CD4-positive, CD25-positive, alpha-beta regulatory T cell (primary cell): ENCODE data around the gene ADH1C. TPM values are rescaled to one million over a fixed set of nuclear protein-coding genes. Genes with fewer than 3 reads are reported as not detected.
A peak's percentile ranks its signal among the peaks of the same experiment; 100 is the strongest.
"Not testable (repeated sequence)": the region's sequence is repeated elsewhere in the genome, so short reads cannot be mapped to it uniquely, and the experiment has no call there.

Source experiments
- ATAC-seq, 2 donors: fragments of 150-1000 bp; cut with Tn5 transposase; one replicate each; pipeline ENCODE4 v1.10.0; 2021; ENCODE audit warnings: low read depth in 2 of 2, moderate number of reproducible peaks in 2 of 2, moderate library complexity in 1 of 2
- DNase-seq, 3 donors: peaks; one replicate each; pipeline versions ENCODE4 v3.0.0 to v3.0.0-alpha.2; 2012 to 2022; ENCODE audit warnings: mixed read lengths in 1 of 3
- H3K27ac ChIP-seq: one replicate; pipeline ENCODE4 v1.7.0; 2013; ENCODE audit warnings: mild to moderate bottlenecking, low read length; ENCODE audit not compliant: insufficient read depth, poor library complexity, severe bottlenecking
- H3K27me3 ChIP-seq: one replicate; pipeline ENCODE4 v1.7.0; 2013; ENCODE audit warnings: low read length; ENCODE audit not compliant: control insufficient read depth, insufficient read depth
- H3K36me3 ChIP-seq: one replicate; pipeline ENCODE4 v1.7.0; 2013; ENCODE audit warnings: mild to moderate bottlenecking, low read length, moderate library complexity; ENCODE audit not compliant: control insufficient read depth, insufficient read depth
- H3K4me1 ChIP-seq: 2 replicates; pipeline ENCODE4 v1.7.0; 2013; ENCODE audit warnings: mild to moderate bottlenecking, low read length; ENCODE audit not compliant: insufficient read depth, control insufficient read depth, poor library complexity, severe bottlenecking
- H3K4me3 ChIP-seq: one replicate; pipeline ENCODE4 v1.7.0; 2013; ENCODE audit warnings: low read depth, mild to moderate bottlenecking, low read length, moderate library complexity
- H3K9me3 ChIP-seq, 2 experiments: 1 replicate in 1 of 2; 2 replicates in 1 of 2; pipeline ENCODE4 v1.7.0; 2013; ENCODE audit warnings: low read length in 2 of 2, mild to moderate bottlenecking in 1 of 2, moderate library complexity in 1 of 2; ENCODE audit not compliant: control insufficient read depth in 2 of 2
- H3K27ac Mint-ChIP-seq, 3 donors: one replicate each; pipeline ENCODE4 v1.8.0; 2020 to 2022; ENCODE audit warnings: mild to moderate bottlenecking in 3 of 3, mixed read lengths in 3 of 3, moderate library complexity in 2 of 3
- H3K27me3 Mint-ChIP-seq: one replicate; pipeline ENCODE4 v1.8.0; 2022; ENCODE audit warnings: mild to moderate bottlenecking, mixed read lengths
- H3K36me3 Mint-ChIP-seq: one replicate; pipeline ENCODE4 v1.8.0; 2020; ENCODE audit warnings: mixed read lengths
- H3K4me1 Mint-ChIP-seq, 4 donors: one replicate each; pipeline ENCODE4 v1.8.0; 2020 to 2022; ENCODE audit warnings: mixed read lengths in 4 of 4, mild to moderate bottlenecking in 1 of 4
- H3K4me3 Mint-ChIP-seq, 4 donors: one replicate each; pipeline ENCODE4 v1.8.0; 2020 to 2022; ENCODE audit warnings: mild to moderate bottlenecking in 4 of 4, mixed read lengths in 4 of 4, moderate library complexity in 3 of 4
- H3K9me3 Mint-ChIP-seq, 7 donors: one replicate each; pipeline ENCODE4 v1.8.0; 2020 to 2022; ENCODE audit warnings: mixed read lengths in 7 of 7, mild to moderate bottlenecking in 3 of 7, moderate library complexity in 2 of 7
- polyA plus RNA-seq, 4 donors: library from polyadenylated mRNA; unstranded; fragments of 300-500 nt; fragmentation: Illumina TruSeq; gene quantifications; one replicate each; pipeline ENCODE4 v1.2.3, GENCODE V29; 2021
- total RNA-seq: library from RNA; stranded (reverse); gene quantifications from one replicate; pipeline ENCODE4 v1.2.3, GENCODE V29; 2022

Gene ADH1C
- total and polyA plus RNA-seq, 5 donors from 2014 or later: not detected

DNA sequence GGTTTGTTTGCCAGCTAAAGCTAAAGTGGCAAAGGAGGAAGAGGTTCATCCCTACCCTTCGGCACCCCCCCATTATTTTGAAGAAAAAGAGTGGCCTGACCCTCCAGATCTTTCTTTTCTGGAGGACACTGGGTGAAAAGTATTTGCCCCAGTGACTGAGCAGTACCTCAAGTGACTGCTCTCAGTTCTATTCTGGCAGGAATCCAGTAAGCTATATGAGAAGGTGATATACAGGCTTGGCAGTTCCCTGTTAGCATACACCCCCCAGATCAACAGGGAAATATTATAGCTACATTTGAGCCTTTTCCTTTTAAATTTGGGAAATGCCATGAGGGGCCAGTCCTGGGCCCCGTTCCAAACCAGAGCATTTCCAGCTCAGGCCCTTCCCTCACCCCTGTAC, 15.3 kb upstream of the ADH1C start:
- not testable (repeated sequence) for H3K27ac Mint-ChIP-seq, DNase-seq, H3K9me3 Mint-ChIP-seq, H3K4me3 Mint-ChIP-seq, H3K9me3 ChIP-seq, H3K4me3 ChIP-seq, H3K27ac ChIP-seq, H3K36me3 ChIP-seq, H3K4me1 ChIP-seq, ATAC-seq, H3K4me1 Mint-ChIP-seq, H3K36me3 Mint-ChIP-seq, H3K27me3 ChIP-seq
- peaks cover 10% of the 10 kb centered on the region for H3K27me3 Mint-ChIP-seq

DNA sequence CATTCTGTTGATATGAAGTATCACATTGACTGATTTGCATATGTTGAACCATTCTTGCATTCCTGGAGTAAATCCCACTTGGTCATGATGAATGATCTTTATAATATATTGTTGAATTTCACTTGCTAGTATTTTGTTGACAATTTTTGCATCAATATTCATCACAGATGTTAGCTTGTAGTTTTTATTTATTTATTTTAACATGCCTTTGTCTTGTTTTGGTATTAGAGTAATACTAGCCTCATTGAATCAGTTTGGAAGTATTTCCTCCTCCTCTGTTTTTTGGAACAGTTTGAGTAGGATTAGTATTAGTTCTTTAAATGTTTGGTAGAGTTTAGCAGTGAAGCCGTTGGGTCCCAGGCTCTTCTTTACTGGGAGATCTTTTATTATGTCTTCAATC, 13.9 kb upstream of the ADH1C start:
- no peak for ATAC-seq
- Histone ChIP-seq H3K36me3 (no peaks in the 10 kb centered on the region), H3K27ac (no peak overlapping the region), H3K4me1 (no peaks in the 10 kb centered on the region), H3K27me3 (no peaks in the 10 kb centered on the region), H3K9me3 (no peaks in the 10 kb centered on the region), H3K4me3 (no peak overlapping the region)
- no peak for DNase-seq
- Mint-ChIP-seq H3K9me3 (peaks cover 0 to 4% (median 2%) of the 10 kb centered on the region in 7 donors), H3K36me3 (no peaks in the 10 kb centered on the region), H3K27me3 (peaks cover 10% of the 10 kb centered on the region), H3K4me3 (peak overlapping the region in 1 of 4 donors; percentile 17), H3K27ac (no peak overlapping the region), H3K4me1 (peaks cover 0 to 2% (median 0%) of the 10 kb centered on the region in 4 donors)

DNA sequence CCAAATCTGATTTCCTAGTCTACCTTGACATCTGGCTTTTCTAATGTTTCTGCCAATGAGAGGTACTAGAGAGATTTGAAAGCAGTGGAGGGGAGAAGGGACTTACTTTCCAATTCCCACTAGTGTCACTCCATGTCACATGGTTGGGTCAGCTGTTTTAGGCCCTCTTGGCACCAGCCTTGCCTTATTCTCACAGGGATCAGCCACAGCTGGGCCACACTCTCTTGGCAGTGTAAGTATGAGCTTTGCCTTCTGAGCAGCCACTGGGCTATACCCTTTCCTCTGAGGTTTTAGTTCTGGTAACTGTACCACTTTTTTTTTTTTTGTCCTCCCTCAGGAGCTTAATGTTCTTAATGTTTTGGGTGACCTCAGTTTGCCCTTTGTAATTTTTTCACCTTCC, 10.2 kb upstream of the ADH1C start:
- H3K27ac Mint-ChIP-seq: no peak overlapping the region
- H3K27me3 Mint-ChIP-seq: peaks cover 10% of the 10 kb centered on the region
- H3K36me3 ChIP-seq: no peaks in the 10 kb centered on the region
- no peak overlapping the region for H3K27ac ChIP-seq
- no peaks in the 10 kb centered on the region for H3K36me3 Mint-ChIP-seq
- H3K27me3 ChIP-seq: no peaks in the 10 kb centered on the region
- ATAC-seq (no peak), DNase-seq (no peak)
- peaks cover 0 to 2% (median 0%) of the 10 kb centered on the region in 4 donors for H3K4me1 Mint-ChIP-seq
- no peak overlapping the region for H3K4me3 ChIP-seq
- peaks cover 0 to 4% (median 2%) of the 10 kb centered on the region in 7 donors for H3K9me3 Mint-ChIP-seq
- H3K9me3 ChIP-seq: no peaks in the 10 kb centered on the region
- H3K4me3 Mint-ChIP-seq: no peak overlapping the region
- no peaks in the 10 kb centered on the region for H3K4me1 ChIP-seq

DNA sequence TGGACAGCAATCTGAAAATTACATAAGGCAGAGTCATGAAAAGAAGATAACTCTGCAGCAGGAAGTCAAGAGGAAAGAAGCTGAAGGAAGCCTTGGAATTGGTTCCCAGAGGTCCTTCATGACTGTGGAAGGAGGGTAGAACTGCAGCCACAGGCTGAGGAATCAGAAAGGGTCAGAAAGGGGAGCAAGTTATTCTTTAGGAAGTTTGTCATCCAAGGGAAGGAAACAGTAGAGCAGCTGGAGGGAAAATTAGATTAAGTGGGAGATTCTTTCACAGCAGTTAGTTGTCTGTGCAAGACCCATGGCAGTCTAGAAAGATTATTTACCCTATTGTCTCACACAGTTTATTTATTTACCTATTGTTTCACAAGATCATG, 9.3 kb upstream of the ADH1C start:
- peaks cover 0 to 2% (median 0%) of the 10 kb centered on the region in 4 donors for H3K4me1 Mint-ChIP-seq
- DNase-seq (no peak), ATAC-seq (no peak)
- Histone ChIP-seq H3K27ac (no peak overlapping the region), H3K4me3 (no peak overlapping the region), H3K9me3 (no peaks in the 10 kb centered on the region), H3K4me1 (no peaks in the 10 kb centered on the region), H3K36me3 (no peaks in the 10 kb centered on the region), H3K27me3 (no peaks in the 10 kb centered on the region)
- H3K9me3 Mint-ChIP-seq: peaks cover 0 to 5% (median 2%) of the 10 kb centered on the region in 7 donors
- no peak overlapping the region for H3K4me3 Mint-ChIP-seq
- H3K36me3 Mint-ChIP-seq: no peaks in the 10 kb centered on the region
- H3K27ac Mint-ChIP-seq: no peak overlapping the region
- H3K27me3 Mint-ChIP-seq: peaks cover 10% of the 10 kb centered on the region

DNA sequence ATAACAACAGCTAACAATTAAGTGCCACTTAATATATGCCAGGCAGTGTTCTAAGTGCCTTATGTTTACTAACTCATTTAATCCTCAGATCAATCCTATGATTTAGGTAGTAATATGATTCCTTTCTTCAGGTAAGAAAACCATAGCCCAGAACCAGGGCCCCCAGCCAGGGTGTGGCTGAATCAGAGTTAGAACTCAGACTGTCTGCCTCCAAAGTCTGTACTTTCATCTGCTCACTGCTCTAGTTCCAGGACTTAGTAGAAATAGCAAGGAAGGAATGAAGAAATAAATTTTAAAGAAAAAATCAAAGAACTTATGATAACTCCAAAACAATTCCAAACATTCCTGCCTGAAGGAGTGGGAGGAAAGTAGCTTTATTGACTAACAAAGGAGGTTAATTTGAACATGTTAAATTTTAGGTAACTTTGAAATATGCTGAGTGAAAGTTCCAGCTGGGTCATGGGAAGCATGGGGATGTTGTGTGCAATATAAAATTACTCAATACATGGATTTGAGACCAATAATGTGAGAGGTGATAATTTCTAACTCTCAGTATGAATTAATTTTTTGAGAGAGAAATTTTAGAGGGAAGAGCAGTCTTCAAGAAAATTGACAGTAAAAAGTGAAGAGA, 8.8 kb upstream of the ADH1C start:
- H3K27ac ChIP-seq: no peak overlapping the region
- ATAC-seq (no peak), DNase-seq (no peak)
- peaks cover 9% of the 10 kb centered on the region for H3K27me3 Mint-ChIP-seq
- H3K4me1 ChIP-seq: no peaks in the 10 kb centered on the region
- H3K36me3 ChIP-seq: no peaks in the 10 kb centered on the region
- H3K4me3 Mint-ChIP-seq: no peak overlapping the region
- no peaks in the 10 kb centered on the region for H3K27me3 ChIP-seq
- H3K9me3 ChIP-seq: no peaks in the 10 kb centered on the region
- no peaks in the 10 kb centered on the region for H3K36me3 Mint-ChIP-seq
- H3K4me3 ChIP-seq: no peak overlapping the region
- peaks cover 0 to 5% (median 2%) of the 10 kb centered on the region in 7 donors for H3K9me3 Mint-ChIP-seq
- no peak overlapping the region for H3K27ac Mint-ChIP-seq
- peaks cover 0 to 2% (median 0%) of the 10 kb centered on the region in 4 donors for H3K4me1 Mint-ChIP-seq

DNA sequence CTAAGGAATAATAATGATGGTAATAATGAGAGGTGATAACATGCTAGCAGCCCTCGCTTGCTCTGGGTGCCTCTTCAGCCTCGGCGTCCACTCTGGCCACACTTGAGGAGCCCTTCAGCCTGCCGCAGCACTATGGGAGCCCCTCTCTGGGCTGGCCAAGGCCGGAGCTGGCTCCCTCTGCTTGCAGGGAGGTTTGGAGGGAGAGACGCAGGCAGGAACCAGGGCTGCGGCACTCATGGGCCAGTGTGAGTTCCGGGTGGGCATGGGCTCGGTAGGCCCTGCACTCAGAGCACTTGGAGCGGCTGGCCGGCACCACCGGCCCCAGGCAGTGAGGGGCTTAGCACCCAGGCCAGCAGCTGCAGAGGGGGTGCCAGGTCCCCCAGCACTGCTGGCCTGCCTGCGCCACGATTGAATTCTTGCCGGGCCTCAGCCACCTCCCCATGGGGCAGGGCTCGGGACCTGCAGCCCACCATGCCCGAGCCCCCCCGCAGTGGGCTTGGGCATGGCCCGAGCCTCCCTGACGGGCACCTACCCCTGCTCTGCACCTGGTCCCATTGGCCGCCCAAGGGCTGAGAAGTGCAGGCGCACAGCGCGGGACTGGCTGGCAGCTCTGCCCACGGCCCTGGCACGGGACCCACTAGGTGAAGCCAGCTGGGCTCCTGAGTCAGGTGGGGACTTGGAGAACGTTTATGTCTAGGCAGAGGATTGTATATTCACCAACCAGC, 7.1 kb upstream of the ADH1C start:
- peaks cover 0 to 5% (median 4%) of the 10 kb centered on the region in 7 donors for H3K9me3 Mint-ChIP-seq
- DNase-seq: no peak
- Histone ChIP-seq H3K27ac (no peak overlapping the region), H3K36me3 (no peaks in the 10 kb centered on the region), H3K4me3 (no peak overlapping the region), H3K27me3 (no peaks in the 10 kb centered on the region), H3K9me3 (no peaks in the 10 kb centered on the region), H3K4me1 (no peaks in the 10 kb centered on the region)
- H3K27ac Mint-ChIP-seq: no peak overlapping the region
- peaks cover 0 to 2% (median 0%) of the 10 kb centered on the region in 4 donors for H3K4me1 Mint-ChIP-seq
- H3K4me3 Mint-ChIP-seq: no peak overlapping the region
- no peaks in the 10 kb centered on the region for H3K36me3 Mint-ChIP-seq
- no peak for ATAC-seq
- no peaks in the 10 kb centered on the region for H3K27me3 Mint-ChIP-seq

DNA sequence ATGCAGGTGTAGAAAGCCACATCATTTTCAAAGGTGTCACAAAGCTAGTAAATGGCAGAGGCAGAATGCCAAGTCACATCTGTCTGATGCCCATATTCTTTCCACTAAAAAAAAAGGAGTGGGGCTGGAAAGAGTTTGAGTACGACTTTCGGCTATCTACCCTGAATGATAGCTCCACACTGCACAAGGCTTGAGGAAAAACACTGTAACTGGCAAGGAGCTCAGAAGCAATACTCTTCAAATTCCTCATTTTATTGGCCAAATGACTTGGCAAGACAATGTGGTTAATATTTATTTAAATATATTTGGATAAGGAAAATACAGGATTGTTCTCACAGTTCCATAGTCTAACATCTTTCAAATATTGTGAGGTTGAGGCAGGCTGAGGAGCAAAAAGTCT, 5.4 kb upstream of the ADH1C start:
- no peaks in the 10 kb centered on the region for H3K27me3 ChIP-seq
- H3K4me1 ChIP-seq: no peaks in the 10 kb centered on the region
- no peak for DNase-seq
- Mint-ChIP-seq H3K4me3 (no peak overlapping the region), H3K9me3 (peaks cover 0 to 7% (median 4%) of the 10 kb centered on the region in 7 donors), H3K4me1 (peaks cover 0 to 2% (median 0%) of the 10 kb centered on the region in 4 donors), H3K27ac (no peak overlapping the region), H3K27me3 (peaks cover 6% of the 10 kb centered on the region), H3K36me3 (no peaks in the 10 kb centered on the region)
- H3K27ac ChIP-seq: no peak overlapping the region
- H3K36me3 ChIP-seq: no peaks in the 10 kb centered on the region
- no peaks in the 10 kb centered on the region for H3K9me3 ChIP-seq
- ATAC-seq: no peak
- no peak overlapping the region for H3K4me3 ChIP-seq

DNA sequence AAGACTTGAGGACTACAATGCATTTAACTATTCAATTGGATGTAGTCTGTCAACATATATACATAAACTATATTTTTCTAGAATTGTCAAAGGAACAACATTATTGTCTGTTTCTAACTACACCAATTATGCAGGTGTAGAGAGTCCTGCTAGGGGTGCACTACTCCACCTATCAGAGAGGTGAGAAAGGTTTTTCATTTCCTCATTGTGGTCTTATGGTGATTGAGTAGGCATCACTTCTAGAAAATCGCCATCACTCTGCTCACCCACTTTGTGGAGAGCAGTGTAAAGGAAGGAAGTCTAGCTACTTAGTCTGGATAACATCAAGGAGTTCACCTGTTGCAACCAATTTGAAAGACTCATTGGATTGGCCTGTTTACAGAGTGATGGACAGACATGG, 4.4 kb upstream of the ADH1C start:
- H3K4me3 Mint-ChIP-seq: no peak overlapping the region
- H3K27me3 Mint-ChIP-seq: peaks cover 6% of the 10 kb centered on the region
- Histone ChIP-seq H3K27me3 (no peaks in the 10 kb centered on the region), H3K4me1 (no peaks in the 10 kb centered on the region), H3K36me3 (no peaks in the 10 kb centered on the region), H3K9me3 (no peaks in the 10 kb centered on the region), H3K27ac (no peak overlapping the region), H3K4me3 (no peak overlapping the region)
- ATAC-seq: no peak
- H3K36me3 Mint-ChIP-seq: no peaks in the 10 kb centered on the region
- DNase-seq: no peak
- H3K27ac Mint-ChIP-seq: no peak overlapping the region
- H3K4me1 Mint-ChIP-seq: no peaks in the 10 kb centered on the region
- H3K9me3 Mint-ChIP-seq: peaks cover 0 to 6% (median 2%) of the 10 kb centered on the region in 7 donors
